Peyer's patch (tissue), 4 donors: ENCODE measurements around the gene EDARADD.

Source experiments
- CTCF ChIP-seq, 6 experiments: fragments of 450-650 bp in 4 of 6; fragments of 200-600 bp in 2 of 6; sonication (generic) in 1 of 6; IDR thresholded peaks; one replicate each; pipeline ENCODE4 v1.5.1; 2017 to 2019; ENCODE audit warnings: antibody characterized with exemption in 6 of 6, mild to moderate bottlenecking in 3 of 6, moderate library complexity in 1 of 6
- POLR2A ChIP-seq, 2 donors: fragments of 450-650 bp; IDR thresholded peaks; one replicate each; pipeline ENCODE4 v1.5.1; 2017; ENCODE audit warnings: antibody characterized with exemption in 2 of 2, mild to moderate bottlenecking in 2 of 2, moderate library complexity in 2 of 2

DNA sequence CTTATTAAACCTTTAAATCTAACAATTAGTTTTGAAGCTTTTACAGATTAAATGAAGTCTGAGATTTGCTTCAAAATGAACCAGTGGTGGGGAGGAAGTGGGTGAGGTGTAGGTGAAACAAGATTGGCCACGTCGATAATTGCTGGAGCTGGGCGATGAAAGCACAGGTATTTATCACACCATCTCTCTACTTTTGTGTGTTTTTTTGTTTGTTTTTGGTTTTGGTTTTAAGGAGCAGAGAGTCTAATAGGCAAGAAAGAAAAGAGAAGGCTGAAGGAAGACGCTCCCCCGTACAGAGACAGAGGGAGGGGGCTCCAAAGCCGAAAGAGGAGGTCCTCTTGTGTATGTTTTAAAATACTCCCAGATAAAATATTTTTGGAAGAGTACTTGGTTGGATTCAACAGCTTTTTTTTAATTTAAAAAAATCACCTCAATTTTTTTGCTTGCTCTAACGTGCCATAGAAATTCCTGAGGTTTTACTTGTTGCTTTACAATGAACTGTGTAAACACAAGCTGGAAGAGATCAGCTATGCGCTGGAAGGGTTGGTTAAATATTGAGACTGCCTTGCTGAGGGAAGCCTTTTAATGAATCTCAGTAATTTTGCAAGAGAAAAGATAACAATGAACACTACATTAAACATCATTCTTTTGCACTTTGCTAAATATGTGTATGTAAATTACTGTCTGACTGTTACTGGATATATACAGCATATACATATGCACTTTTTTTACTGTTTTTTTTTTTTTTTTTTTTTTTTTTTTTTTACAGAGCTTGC is 123.0 kb downstream of the EDARADD start:
- TF ChIP-seq POLR2A (IDR thresholded peaks at IDR 0.05) = no peak
- TF ChIP-seq CTCF (IDR thresholded peaks at IDR 0.05) = no peak
